Mesodermal cell (in vitro differentiated cells): ENCODE results near the gene XYLT2.

ENCODE experiments used
- H3K27ac ChIP-seq: 2 replicates; pipeline ENCODE4 v1.7.0; 2013; ENCODE audit warnings: mild to moderate bottlenecking, low read depth, low read length, moderate library complexity; ENCODE audit not compliant: severe bottlenecking
- H3K36me3 ChIP-seq: 2 replicates; pipeline ENCODE4 v1.7.1; 2013; ENCODE audit warnings: mild to moderate bottlenecking, low read length, moderate library complexity; ENCODE audit not compliant: control insufficient read depth, insufficient read depth
- H3K4me1 ChIP-seq: one replicate; pipeline ENCODE4 v1.7.1; 2013; ENCODE audit warnings: mild to moderate bottlenecking, low read length; ENCODE audit not compliant: insufficient read depth, control insufficient read depth, poor library complexity, severe bottlenecking
- H3K4me3 ChIP-seq: 2 replicates; pipeline ENCODE4 v1.7.0; 2013; ENCODE audit warnings: low read length, control low read depth, mild to moderate bottlenecking; ENCODE audit not compliant: insufficient read depth, poor library complexity, severe bottlenecking; ENCODE audit errors: extremely low read depth
- H3K9me3 ChIP-seq: 2 replicates; pipeline ENCODE4 v1.7.1; 2013; ENCODE audit warnings: mild to moderate bottlenecking, low read length, moderate library complexity; ENCODE audit not compliant: control insufficient read depth
- WGBS, 2 experiments: methylation state at CpG; one replicate each; pipeline ENCODE4 v1.1.5; 2013; ENCODE audit warnings: missing lambda C conversion rate in 2 of 2; ENCODE audit not compliant: insufficient coverage in 2 of 2; 5-methylcytosine and 5-hydroxymethylcytosine counted together

Gene XYLT2

DNA sequence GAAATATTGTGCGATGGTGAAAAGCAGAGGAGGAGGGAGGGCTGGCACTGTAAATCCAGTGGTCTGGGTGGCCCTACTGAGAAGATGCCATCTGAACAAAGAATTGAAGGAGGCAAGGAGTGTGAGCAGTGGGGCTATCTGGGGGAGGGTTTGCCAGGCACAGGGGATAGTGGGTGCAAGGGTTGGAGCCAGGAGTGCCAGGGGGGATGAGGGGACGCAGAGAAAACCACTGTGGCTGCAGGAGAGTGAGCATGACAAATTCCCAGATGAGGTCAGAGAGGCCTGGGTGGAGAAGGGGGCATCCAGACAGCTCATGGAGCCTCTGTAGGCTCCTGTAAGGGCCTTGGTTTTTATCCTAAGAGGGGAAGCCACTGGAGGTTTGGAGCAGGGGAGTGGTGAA is 4.8 kb downstream of the XYLT2 start:
- WGBS, 2 experiments, result 100% methylated on average over 1 to 2 of the region's 2 CpGs
- Histone ChIP-seq H3K27ac (no peak overlapping the region), H3K9me3 (no peaks in the 10 kb centered on the region), H3K4me1 (peaks cover 20% of the 10 kb centered on the region), H3K36me3 (peaks cover 45% of the 10 kb centered on the region), H3K4me3 (no peak overlapping the region)

DNA sequence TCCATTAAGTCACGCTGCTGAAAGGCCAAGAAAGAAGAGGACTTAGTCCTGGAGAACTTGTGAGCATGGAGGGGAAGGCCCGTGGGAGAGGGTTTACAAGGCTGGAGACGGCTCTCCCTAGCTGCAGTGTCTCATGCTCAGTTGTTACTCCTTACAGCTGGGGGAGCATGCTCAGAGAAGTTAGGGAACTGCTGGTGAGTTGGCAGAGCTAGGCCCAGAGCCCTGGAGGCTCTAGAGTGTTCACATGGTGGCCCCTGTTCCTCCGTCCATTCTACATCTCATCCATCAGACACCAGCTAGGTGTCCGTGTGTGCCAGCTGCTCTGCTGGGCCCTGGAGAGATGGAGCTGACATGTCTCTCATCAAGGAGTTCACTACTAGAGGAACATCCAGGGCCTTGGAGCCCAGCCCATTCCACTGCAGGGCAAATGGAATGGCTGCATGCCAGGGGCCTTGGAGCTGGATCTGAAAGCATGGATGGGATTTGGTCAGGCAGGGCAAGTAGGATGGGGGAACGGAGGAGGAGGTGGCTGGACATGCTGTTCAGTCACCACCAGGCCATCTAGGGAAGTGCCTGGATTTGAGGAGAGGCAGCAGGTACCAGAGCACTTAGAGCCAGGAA is 6.3 kb downstream of the XYLT2 start:
- WGBS, 2 experiments, result 95 to 97% methylated on average over 3 to 6 of the region's 6 CpGs
- H3K36me3 ChIP-seq, result peaks cover 60% of the 10 kb centered on the region
- H3K27ac ChIP-seq, result no peak overlapping the region
- H3K9me3 ChIP-seq, result no peaks in the 10 kb centered on the region
- no peak overlapping the region for H3K4me3 ChIP-seq
- H3K4me1 ChIP-seq, result peaks cover 20% of the 10 kb centered on the region

DNA sequence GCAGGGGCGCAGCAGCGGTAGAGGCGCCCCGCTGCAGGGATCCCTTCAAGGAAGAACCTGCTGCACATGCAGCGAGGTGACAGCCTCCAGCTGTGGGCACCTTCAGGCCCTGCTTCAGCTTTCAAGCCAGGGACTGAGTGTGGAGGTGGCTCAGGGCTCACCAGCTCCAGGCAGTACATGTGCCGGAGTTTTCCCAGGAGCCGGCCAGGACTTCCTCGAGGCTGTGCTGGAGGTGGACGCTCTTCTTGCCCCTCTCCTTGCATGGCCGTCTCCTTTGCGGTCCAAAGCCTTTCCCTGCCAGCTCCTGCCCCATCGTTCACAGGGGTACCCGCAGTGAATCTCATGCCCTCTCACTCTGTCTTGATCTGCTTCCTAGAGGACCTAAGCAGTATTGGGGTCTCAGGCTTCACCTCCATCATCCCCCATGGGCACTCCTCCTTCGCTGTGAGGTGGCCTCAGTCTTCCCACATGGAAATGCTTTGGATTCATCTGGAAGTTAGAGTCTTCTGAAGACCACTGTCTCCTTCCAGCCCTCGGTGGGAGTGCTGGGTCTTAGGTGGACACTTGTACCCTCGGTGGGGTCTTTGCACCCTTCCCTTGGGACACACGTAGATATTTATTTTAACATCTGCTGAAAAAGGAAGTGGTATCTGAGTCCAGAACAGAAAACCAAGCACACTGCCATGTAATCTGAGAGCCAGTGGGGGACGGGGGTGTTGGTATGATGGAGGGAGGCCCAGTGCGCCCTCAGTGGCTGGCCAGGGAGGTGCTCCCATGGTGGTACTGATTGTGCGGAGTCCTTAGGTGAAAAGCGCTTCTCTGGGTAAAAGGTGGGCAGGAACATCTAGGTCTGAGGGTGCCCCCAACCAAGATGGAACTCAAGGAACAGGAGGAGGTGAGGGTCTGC is 7.0 kb downstream of the XYLT2 start:
- peaks cover 14% of the 10 kb centered on the region for H3K4me1 ChIP-seq
- no peaks in the 10 kb centered on the region for H3K9me3 ChIP-seq
- WGBS, 2 experiments, result 91 to 95% methylated on average over 18 to 21 of the region's 21 CpGs
- peaks cover 67% of the 10 kb centered on the region for H3K36me3 ChIP-seq
- H3K27ac ChIP-seq, result no peak overlapping the region
- no peak overlapping the region for H3K4me3 ChIP-seq

DNA sequence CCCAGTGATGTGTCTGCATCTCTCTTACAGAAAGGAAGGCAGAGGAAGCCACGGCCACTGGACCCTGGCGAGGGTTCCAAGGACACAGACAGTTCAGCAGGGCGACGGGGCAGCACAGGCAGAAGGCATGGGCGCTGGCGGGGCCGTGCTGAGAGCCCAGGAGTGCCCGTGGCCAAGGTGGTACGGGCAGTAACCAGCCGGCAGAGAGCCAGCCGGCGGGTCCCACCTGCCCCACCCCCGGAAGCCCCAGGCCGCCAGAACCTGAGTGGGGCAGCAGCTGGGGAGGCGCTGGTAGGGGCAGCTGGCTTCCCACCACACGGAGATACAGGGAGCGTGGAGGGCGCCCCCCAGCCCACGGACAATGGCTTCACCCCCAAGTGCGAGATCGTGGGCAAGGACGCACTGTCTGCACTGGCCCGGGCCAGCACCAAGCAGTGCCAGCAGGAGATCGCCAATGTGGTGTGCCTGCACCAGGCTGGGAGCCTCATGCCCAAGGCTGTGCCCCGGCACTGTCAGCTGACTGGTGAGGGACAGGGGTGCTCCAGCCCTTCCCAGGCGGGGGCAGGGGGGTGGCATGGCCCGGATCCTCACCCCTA is 7.8 kb downstream of the XYLT2 start:
- H3K4me3 ChIP-seq, result no peak overlapping the region
- WGBS, 2 experiments, result 96 to 97% methylated on average over 24 to 26 of the region's 27 CpGs
- peaks cover 7% of the 10 kb centered on the region for H3K4me1 ChIP-seq
- peaks cover 75% of the 10 kb centered on the region for H3K36me3 ChIP-seq
- no peak overlapping the region for H3K27ac ChIP-seq
- H3K9me3 ChIP-seq, result no peaks in the 10 kb centered on the region

DNA sequence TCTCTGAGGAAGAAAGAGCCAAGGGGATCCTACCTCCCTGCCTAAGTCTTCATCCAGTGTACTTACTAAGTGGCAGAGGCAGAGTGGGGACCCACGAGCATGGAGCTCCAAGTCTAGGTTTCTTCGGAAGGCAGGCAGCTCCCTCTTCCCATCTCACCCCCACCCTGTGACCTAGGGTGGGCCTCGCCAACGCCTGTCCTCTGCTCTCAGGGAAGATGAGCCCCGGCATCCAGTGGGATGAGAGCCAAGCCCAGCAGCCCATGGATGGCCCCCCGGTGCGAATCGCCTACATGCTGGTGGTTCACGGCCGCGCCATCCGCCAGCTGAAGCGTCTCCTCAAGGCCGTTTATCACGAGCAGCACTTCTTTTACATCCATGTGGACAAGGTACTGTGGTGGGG is 8.3 kb downstream of the XYLT2 start:
- 96 to 99% methylated on average over 12 to 15 of the region's 15 CpGs for WGBS, 2 experiments
- Histone ChIP-seq H3K9me3 (no peaks in the 10 kb centered on the region), H3K4me3 (no peak overlapping the region), H3K36me3 (peaks cover 80% of the 10 kb centered on the region), H3K27ac (no peak overlapping the region), H3K4me1 (peaks cover 2% of the 10 kb centered on the region)

DNA sequence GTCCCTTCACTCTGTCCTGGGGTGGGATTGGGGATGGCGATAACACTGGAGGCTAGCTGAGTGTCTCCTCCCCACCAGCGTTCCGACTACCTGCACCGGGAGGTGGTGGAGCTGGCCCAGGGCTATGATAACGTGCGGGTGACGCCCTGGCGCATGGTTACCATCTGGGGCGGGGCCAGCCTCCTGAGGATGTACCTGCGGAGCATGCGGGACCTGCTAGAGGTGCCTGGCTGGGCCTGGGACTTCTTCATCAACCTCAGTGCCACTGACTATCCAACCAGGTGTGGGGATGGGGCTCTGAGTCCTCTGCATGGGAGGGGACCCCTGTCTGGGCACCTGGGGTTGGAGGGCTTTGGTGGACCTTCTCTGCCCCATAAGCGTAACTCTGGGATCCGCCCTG is 8.8 kb downstream of the XYLT2 start:
- H3K36me3 ChIP-seq, result peaks cover 82% of the 10 kb centered on the region
- H3K9me3 ChIP-seq, result no peaks in the 10 kb centered on the region
- no peaks in the 10 kb centered on the region for H3K4me1 ChIP-seq
- WGBS, 2 experiments, result 96 to 97% methylated on average over 10 of the region's 13 CpGs
- no peak overlapping the region for H3K27ac ChIP-seq
- no peak overlapping the region for H3K4me3 ChIP-seq

DNA sequence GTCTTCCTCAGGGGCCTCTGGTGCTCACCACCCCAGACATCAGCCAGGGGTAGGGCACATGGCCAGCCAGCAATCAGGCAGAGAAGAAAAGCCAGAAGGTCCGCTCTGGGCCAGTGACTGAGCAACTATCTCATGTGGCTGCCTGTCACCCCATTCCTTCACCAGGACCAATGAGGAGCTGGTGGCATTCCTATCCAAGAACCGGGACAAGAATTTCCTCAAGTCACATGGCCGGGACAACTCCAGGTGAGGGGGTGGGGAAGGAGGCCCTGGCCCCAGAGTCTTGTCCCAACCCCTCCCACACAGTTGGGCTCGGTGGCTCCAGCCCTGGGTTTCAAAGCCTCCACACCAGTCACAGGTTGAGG is 9.4 kb downstream of the XYLT2 start:
- no peak overlapping the region for H3K27ac ChIP-seq
- no peaks in the 10 kb centered on the region for H3K9me3 ChIP-seq
- no peaks in the 10 kb centered on the region for H3K4me1 ChIP-seq
- WGBS, 2 experiments, result 100% methylated on average over 1 of the region's 4 CpGs; no CpG with 5 or more reads in 1 of the 2 experiments
- no peak overlapping the region for H3K4me3 ChIP-seq
- H3K36me3 ChIP-seq, result peaks cover 86% of the 10 kb centered on the region

DNA sequence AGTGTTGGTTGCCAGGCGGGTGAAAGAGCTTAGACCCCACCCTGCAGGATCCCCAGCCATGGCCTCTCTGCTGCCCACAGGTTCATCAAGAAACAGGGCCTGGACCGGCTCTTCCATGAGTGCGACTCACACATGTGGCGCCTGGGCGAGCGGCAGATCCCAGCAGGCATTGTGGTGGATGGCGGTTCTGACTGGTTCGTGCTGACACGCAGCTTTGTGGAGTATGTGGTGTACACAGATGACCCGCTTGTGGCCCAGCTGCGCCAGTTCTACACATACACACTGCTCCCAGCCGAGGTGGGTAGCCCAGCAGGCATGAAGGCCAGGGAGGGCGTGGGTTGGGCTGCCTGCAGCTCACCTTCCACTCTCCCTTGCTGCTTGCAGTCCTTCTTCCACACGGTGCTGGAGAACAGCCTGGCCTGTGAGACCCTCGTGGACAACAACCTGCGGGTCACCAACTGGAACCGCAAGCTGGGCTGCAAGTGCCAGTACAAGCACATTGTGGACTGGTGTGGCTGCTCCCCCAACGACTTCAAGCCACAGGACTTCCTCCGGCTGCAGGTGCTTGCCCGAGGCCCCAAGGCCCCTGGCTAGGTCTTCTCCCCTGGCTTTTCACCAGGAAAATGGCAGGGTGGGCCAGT is 9.9 kb downstream of the XYLT2 start:
- no peak overlapping the region for H3K27ac ChIP-seq
- H3K36me3 ChIP-seq, result peaks cover 86% of the 10 kb centered on the region
- H3K9me3 ChIP-seq, result no peaks in the 10 kb centered on the region
- no peaks in the 10 kb centered on the region for H3K4me1 ChIP-seq
- no peak overlapping the region for H3K4me3 ChIP-seq
- 95% methylated on average over 18 of the region's 20 CpGs for WGBS, 2 experiments

DNA sequence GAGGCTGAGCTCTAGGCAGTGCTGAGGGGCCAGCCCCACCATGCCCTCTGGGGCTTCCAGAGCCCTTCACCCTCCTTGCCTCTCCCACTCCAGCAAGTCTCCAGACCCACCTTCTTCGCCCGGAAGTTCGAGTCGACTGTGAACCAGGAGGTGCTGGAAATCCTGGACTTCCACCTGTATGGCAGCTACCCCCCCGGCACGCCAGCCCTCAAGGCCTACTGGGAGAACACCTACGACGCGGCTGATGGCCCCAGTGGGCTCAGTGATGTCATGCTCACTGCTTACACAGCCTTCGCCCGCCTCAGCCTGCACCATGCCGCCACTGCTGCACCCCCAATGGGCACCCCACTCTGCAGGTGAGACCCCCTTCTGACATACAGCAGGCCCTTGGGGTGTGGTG is 10.5 kb downstream of the XYLT2 start:
- no peak overlapping the region for H3K4me3 ChIP-seq
- no peak overlapping the region for H3K27ac ChIP-seq
- H3K36me3 ChIP-seq, result peaks cover 86% of the 10 kb centered on the region
- H3K9me3 ChIP-seq, result no peaks in the 10 kb centered on the region
- 98% methylated on average over 6 to 9 of the region's 12 CpGs for WGBS, 2 experiments
- H3K4me1 ChIP-seq, result no peaks in the 10 kb centered on the region

DNA sequence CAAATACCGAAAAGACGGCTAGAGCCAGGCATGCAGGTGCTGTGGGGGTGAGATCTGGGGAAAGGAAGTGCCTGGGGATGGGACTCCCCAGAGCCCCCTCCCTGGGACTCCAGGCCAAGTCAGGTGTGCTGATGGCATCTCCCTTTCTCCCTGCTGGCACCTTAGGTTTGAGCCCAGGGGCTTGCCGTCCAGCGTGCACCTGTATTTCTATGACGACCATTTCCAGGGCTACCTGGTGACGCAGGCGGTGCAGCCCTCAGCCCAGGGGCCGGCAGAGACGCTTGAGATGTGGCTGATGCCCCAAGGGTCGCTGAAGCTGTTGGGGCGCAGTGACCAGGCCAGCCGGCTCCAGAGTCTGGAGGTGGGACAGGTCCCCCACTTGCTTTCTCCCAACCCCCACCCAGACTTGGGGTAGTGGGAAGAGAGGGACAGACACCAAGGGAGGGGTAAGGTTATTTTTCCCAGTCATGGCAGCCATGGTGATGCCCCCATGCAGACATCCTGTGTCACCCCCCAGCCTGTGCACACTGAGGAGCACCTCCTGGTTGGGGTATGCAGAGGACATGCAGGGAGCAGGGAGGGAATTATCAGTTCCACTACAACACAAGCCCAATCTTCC is 11.1 kb downstream of the XYLT2 start:
- no peaks in the 10 kb centered on the region for H3K9me3 ChIP-seq
- peaks cover 80% of the 10 kb centered on the region for H3K36me3 ChIP-seq
- H3K27ac ChIP-seq, result no peak overlapping the region
- no peak overlapping the region for H3K4me3 ChIP-seq
- H3K4me1 ChIP-seq, result peaks cover 2% of the 10 kb centered on the region
- 95 to 98% methylated on average over 7 of the region's 12 CpGs for WGBS, 2 experiments
